Fibroblast of skin of left biceps (primary cell): ENCODE results near the gene KLHL35.
"Not testable (repeated sequence)": the region's sequence is repeated elsewhere in the genome, so short reads cannot be mapped to it uniquely, and the experiment has no call there.

Experiments
- DNase-seq, 2 experiments: peaks; one replicate each; pipeline ENCODE4 v3.0.0-alpha.2; 2013; ENCODE audit warnings: low read depth in 2 of 2

Gene KLHL35

DNA sequence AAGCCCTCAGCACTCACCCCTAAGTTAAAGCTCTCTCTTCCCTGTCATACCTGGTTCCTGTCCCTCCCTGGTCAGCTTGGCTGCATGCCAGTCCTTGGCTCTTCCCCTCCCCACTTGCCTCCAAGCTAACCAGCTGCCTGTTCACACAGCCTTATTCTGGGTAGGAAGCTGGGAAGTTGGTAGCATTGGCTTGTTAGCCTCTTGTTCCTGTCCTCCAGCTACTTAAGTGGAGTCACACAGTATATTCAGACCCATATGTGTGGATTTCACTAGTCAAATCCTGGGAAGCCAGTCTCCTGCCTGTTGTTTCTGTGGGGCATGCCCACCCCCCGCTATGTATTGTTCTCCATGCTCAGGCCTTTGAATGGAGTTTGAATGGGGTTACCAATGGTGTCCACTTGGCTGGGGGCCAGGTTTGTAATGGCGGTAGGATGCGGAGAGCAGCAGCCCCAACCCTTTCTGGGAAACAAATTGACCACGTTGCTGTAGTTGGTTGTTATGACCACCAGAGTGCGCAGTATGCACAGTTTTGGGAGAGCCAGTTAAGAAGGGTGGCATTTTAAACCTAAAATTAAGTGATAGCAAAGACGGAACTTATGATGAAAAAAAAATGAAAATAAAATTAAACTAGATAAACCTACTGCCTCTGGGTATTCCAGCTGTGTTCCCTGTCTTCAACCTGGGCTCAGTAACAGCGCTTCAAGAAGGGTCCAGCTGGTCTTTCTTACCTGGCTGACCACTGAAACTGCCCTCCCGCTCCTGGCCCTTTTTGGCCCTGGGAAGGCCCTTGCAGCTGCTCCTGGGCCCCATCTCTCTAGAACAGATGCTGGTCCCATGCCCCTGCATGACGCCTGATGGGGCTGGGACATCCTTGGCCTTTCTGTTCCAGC lies 44.4 kb downstream of the KLHL35 start:
- DNase-seq = peak; percentile 36 to 44

DNA sequence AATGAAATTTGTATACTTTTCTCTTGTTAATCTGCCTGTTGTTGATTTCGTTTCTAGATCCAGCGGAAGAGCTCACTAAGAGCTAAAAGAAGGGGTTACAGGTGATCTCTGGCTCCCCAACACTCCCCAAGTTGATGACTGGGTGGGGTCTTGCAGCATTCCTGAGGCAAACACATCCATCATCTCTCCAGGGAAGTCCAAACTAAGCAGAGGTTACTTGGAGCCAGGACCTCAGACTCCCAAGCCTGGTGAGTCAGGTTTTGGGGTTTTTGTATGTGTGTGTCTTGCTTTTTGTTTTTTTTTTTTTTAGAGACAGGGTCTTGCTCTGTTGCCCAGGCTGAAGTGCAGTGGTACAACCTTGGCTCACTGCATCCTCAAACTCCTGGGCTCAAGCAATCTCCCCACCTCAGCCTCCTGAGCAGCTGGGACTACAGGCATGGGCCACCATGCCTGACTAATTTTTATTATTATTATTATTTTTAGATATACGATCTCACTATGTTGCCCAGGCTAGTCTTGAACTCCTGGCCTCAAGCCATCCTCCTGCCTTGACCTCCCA lies 45.2 kb downstream of the KLHL35 start:
- DNase-seq = no peak

DNA sequence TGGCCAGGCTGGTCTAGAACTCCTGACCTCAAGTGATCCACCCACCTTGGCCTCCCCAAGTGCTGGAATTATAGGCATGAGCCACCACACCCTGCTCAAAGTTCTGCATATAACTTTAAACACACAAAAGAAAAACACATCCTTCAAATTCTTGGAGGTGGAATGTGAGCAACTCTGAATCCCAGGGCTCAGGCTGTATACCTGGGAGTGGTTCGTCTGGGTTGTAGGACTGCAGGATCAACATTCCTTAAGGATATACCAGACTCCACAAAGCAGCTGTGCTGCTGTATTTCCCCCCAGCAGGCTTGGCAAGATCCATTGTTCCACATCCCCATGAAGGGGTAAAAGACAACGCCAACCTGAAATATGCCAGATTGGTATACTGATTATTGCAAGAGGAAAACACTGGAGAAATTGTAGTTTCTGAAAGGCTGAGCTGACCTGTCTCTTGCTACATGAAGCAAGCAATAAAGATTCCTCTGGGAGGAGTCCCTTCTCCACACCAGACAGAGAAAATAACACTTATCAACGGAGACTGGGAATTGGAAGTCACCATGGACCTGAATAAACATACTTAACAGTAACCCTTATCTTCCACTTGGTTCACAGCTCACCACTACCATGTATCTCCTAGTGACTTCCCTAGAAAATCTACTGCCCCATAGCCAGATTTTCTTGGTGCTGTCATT lies 45.9 kb downstream of the KLHL35 start:
- no peak for DNase-seq

DNA sequence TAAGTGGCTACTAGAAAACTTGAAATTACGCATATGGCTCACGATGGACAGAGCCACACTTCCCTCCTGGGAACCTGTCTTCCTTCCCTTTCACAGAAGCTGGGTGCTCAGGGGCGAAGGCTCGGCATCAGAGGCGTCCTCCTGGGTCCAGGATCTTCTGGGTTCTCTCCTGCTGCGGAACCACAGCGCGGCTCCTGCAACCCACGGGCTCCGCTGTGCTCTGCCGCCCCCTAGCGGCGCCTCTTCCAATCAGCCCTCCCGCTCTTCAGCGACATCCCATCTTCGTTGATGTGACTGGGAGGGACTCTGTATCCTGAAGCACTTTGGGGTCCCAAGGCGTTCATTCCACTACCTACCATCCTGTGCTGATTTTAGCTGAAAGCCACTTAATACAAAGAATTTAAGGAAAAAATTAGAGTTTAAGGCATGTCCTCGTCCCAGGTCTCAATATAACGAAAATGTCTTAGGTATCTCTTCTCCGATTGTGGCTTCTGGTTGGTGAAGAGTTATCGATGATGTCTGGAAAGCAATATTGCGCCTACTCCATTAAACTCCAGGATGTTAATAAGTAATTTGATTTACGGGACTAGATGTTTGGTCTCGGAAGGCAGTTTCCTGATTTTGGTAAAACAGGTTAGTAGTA lies 48.4 kb downstream of the KLHL35 start:
- DNase-seq = no peak

GRCh38 chr11:75383246-75383645 lies 49.8 kb downstream of the KLHL35 start:
- DNase-seq = no peak

GRCh38 chr11:75380716-75381420 lies 52.1 kb downstream of the KLHL35 start:
- no peak for DNase-seq

GRCh38 chr11:75380245-75380644 lies 52.8 kb downstream of the KLHL35 start:
- no peak for DNase-seq

DNA sequence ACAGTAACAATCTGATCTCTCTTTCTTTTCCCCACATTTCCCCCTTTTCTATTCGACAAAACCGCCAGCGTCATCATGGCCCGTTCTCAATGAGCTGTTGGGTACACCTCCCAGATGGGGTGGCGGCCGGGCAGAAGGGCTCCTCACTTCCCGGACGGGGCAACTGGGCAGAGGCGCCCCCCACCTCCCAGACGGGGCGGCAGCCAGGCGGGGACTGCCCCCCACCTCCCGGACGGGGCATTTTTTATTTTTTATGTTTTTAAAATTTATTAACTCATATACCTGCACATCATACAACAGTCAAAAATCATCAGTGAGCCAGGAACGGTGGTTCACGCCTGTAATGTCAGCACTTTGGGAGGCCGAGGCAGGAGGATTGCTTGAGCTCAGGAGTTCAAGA lies 54.2 kb downstream of the KLHL35 start:
- not testable (repeated sequence) for DNase-seq

DNA sequence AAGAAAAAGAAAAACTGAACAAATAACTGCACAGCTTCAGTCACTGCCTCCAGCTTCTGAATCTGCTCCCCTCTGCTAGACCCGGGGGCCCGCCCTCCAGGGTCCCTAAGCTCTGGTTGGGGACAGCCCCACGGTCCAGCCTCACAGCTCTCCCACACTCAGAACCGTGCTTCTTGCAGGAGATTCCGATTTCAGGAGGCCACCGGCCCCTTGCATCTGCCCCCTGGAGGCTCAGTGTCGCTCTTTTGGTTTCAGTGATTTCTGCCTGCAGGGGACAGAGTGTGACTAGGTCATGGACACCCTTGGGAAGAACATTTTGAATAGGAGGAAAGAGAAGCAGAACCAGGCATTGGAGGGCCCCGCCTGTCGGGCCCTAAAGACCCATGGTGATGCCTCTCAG lies 56.8 kb downstream of the KLHL35 start:
- DNase-seq = no peak

DNA sequence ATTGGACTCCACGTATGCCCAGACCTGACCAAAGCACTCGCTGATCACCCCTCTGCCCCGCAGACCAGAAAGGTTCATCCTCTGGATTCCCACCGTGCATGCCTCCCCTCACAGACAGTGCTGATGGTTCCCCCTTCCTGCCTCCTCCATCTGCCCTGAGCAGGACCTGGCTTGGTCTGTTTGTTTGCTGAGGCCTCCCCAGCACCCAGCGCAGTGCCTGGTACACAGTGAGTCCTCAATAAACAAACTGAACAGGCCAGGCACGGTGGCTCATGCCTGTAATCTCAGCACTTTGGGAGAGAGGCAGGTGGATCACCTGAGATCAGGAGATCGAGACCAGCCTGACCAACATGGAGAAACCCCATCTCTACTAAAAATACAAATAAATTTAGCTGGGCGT lies 57.4 kb downstream of the KLHL35 start:
- no peak for DNase-seq

DNA sequence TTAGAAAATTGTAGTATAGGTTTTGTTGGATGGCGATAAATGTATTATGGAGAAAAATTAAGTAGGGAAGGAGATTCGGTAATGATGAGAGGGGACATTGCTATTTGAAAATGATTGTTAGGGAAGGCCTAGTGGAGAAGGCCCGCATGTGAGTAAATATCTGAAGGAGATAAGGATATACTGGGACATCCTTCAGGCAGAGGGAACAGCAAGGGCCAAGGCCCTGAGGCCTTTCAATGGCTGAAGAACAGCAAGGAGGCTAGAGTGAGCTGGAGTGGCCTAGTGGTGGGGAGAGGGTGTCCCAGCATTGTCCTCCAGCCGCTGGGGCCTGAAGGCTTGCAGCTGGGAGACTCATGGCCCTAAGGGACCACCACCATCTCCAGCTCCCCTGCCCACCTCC lies 58.4 kb downstream of the KLHL35 start:
- no peak for DNase-seq

- no peak for DNase-seq
Measured at GRCh38 chr11:75373201-75373600, 59.8 kb downstream of the KLHL35 start.
